Bronchial epithelial cell (primary cell): ENCODE measurements around the gene PSMF1. TPM values are rescaled to one million over a fixed set of nuclear protein-coding genes. Genes with fewer than 3 reads are reported as not detected.

Experiments used
- DNase-seq: peaks from one replicate; pipeline ENCODE4 v3.0.0-alpha.2; 2010; ENCODE audit warnings: low read depth
- FAIRE-seq: peaks from 2 replicates; lab custom pipeline; 2011; peaks lifted over from hg19 to GRCh38; lab: Jason Lieb, UNC
- H3K27me3 ChIP-seq: 2 replicates; pipeline ENCODE4 v1.5.1; 2011; ENCODE audit warnings: low read length; ENCODE audit not compliant: control insufficient read depth, insufficient read depth
- H3K36me3 ChIP-seq: 2 replicates; pipeline ENCODE4 v1.5.1; 2011; ENCODE audit warnings: low read length; ENCODE audit not compliant: control insufficient read depth, insufficient read depth
- H3K4me3 ChIP-seq: 2 replicates; pipeline ENCODE4 v1.5.1; 2011; ENCODE audit warnings: mild to moderate bottlenecking, low read depth, low read length, control low read depth
- CTCF ChIP-seq: IDR thresholded peaks from 2 replicates; pipeline ENCODE4 v1.5.1; 2011; ENCODE audit warnings: mild to moderate bottlenecking, moderate library complexity, low read length, control low read depth, inconsistent platforms; ENCODE audit not compliant: insufficient read depth, severe bottlenecking
- total RNA-seq: library from RNA; depleted of rRNA; stranded (reverse); fragments of >200 nt; gene quantifications from 2 replicates; pipeline ENCODE4 v1.2.1, GENCODE V29; 2014

The PSMF1 gene
- total RNA-seq, 1 donor from 2014 or later, result 20.3 TPM

- no peaks in the 10 kb centered on the region for H3K36me3 ChIP-seq
- no peak for FAIRE-seq
- no peak overlapping the region for H3K4me3 ChIP-seq
- TF ChIP-seq CTCF, result no peak
- no peak for DNase-seq
- H3K27me3 ChIP-seq, result no peaks in the 10 kb centered on the region
Measured at GRCh38 chr20:1085492-1086276, 32.7 kb upstream of the PSMF1 start.

- no peaks in the 10 kb centered on the region for H3K27me3 ChIP-seq
- no peak overlapping the region for H3K4me3 ChIP-seq
- H3K36me3 ChIP-seq, result no peaks in the 10 kb centered on the region
- FAIRE-seq (no peak), DNase-seq (no peak)
- TF ChIP-seq CTCF, result no peak
Measured at GRCh38 chr20:1086277-1087213, 31.9 kb upstream of the PSMF1 start.

- TF ChIP-seq CTCF, result no peak
- peak; percentile 40 for FAIRE-seq
- no peak for DNase-seq
- no peaks in the 10 kb centered on the region for H3K36me3 ChIP-seq
- no peaks in the 10 kb centered on the region for H3K27me3 ChIP-seq
- H3K4me3 ChIP-seq, result no peak overlapping the region
Measured at GRCh38 chr20:1087311-1087905, 31.0 kb upstream of the PSMF1 start.

- H3K27me3 ChIP-seq, result no peaks in the 10 kb centered on the region
- DNase-seq, result no peak
- no peak overlapping the region for H3K4me3 ChIP-seq
- no peak for FAIRE-seq
- H3K36me3 ChIP-seq, result no peaks in the 10 kb centered on the region
- TF ChIP-seq CTCF, result no peak
Measured at GRCh38 chr20:1094751-1095150, 23.7 kb upstream of the PSMF1 start.

GRCh38 chr20:1101533-1101932, 16.9 kb upstream of the PSMF1 start:
- H3K4me3 ChIP-seq, result no peak overlapping the region
- TF ChIP-seq CTCF, result no peak
- no peaks in the 10 kb centered on the region for H3K36me3 ChIP-seq
- DNase-seq, result no peak
- FAIRE-seq, result no peak
- H3K27me3 ChIP-seq, result no peaks in the 10 kb centered on the region
